ENCODE results near the gene ZNF500. TPM values are rescaled to one million over a fixed set of nuclear protein-coding genes. Genes with fewer than 3 reads are reported as not detected.

Gene ZNF500
- total and polyA plus RNA-seq, 2 donors = 7.7 to 13.8 TPM

- WGBS = 97% methylated on average over 26 of the region's 26 CpGs
- Histone ChIP-seq H3K9me3 (ENCODE audit: control insufficient read depth in 2 of 2, insufficient read depth in 1 of 2, low read length in 1 of 2) (peaks cover 0 to 5% of the 10 kb centered on the region in 2 donors), H3K4me1 (ENCODE audit: control insufficient read depth in 2 of 2, insufficient read depth in 2 of 2, low read length in 2 of 2) (peaks cover 7 to 24% of the 10 kb centered on the region in 2 donors), H3K4me3 (ENCODE audit: low read length in 2 of 2) (no peak overlapping the region), H3K27ac (ENCODE audit: low read depth in 1 of 2, low read length in 1 of 2) (no peak overlapping the region), H3K36me3 (ENCODE audit: control insufficient read depth in 2 of 2, insufficient read depth in 2 of 2, low read length in 1 of 2) (peaks cover 25 to 41% of the 10 kb centered on the region in 2 donors), H3K27me3 (ENCODE audit: control insufficient read depth in 2 of 2, insufficient read depth in 1 of 2, low read length in 1 of 2) (no peaks in the 10 kb centered on the region)
- DNase-seq (ENCODE audit: low read depth in 6 of 9, low spot score in 9 of 9) = no peak
Observed at GRCh38 chr16:4803898-4804762, 37.2 kb upstream of the ZNF500 start.

GRCh38 chr16:4803401-4803844 lies 36.5 kb upstream of the ZNF500 start:
- Histone ChIP-seq H3K27me3 (ENCODE audit: control insufficient read depth in 2 of 2, insufficient read depth in 1 of 2, low read length in 1 of 2) (no peaks in the 10 kb centered on the region), H3K9me3 (ENCODE audit: control insufficient read depth in 2 of 2, insufficient read depth in 1 of 2, low read length in 1 of 2) (peaks cover 0 to 5% of the 10 kb centered on the region in 2 donors), H3K4me3 (ENCODE audit: low read length in 2 of 2) (peak overlapping the region in 1 of 2 donors; percentile 53), H3K4me1 (ENCODE audit: control insufficient read depth in 2 of 2, insufficient read depth in 2 of 2, low read length in 2 of 2) (peaks cover 7 to 24% of the 10 kb centered on the region in 2 donors), H3K27ac (ENCODE audit: low read depth in 1 of 2, low read length in 1 of 2) (no peak overlapping the region), H3K36me3 (ENCODE audit: control insufficient read depth in 2 of 2, insufficient read depth in 2 of 2, low read length in 1 of 2) (peaks cover 26 to 41% of the 10 kb centered on the region in 2 donors)
- no peak for DNase-seq (ENCODE audit: low read depth in 6 of 9, low spot score in 9 of 9)
- WGBS = 91% methylated on average over 8 of the region's 8 CpGs

- Histone ChIP-seq H3K27ac (ENCODE audit: low read depth in 1 of 2, low read length in 1 of 2) (peak overlapping the region; percentile 57 to 87), H3K9me3 (ENCODE audit: control insufficient read depth in 2 of 2, insufficient read depth in 1 of 2, low read length in 1 of 2) (peaks cover 0 to 5% of the 10 kb centered on the region in 2 donors), H3K36me3 (ENCODE audit: control insufficient read depth in 2 of 2, insufficient read depth in 2 of 2, low read length in 1 of 2) (peaks cover 20 to 37% of the 10 kb centered on the region in 2 donors), H3K4me1 (ENCODE audit: control insufficient read depth in 2 of 2, insufficient read depth in 2 of 2, low read length in 2 of 2) (peaks cover 7 to 24% of the 10 kb centered on the region in 2 donors), H3K27me3 (ENCODE audit: control insufficient read depth in 2 of 2, insufficient read depth in 1 of 2, low read length in 1 of 2) (no peaks in the 10 kb centered on the region), H3K4me3 (ENCODE audit: low read length in 2 of 2) (peak overlapping the region; percentile 53 to 95)
- peak; percentile 64 to 94 (median 83) for DNase-seq (ENCODE audit: low read depth in 6 of 9, low spot score in 9 of 9)
- under 1% methylated on average over 59 of the region's 59 CpGs for WGBS
Observed at GRCh38 chr16:4802659-4803287, 35.8 kb upstream of the ZNF500 start.

DNA sequence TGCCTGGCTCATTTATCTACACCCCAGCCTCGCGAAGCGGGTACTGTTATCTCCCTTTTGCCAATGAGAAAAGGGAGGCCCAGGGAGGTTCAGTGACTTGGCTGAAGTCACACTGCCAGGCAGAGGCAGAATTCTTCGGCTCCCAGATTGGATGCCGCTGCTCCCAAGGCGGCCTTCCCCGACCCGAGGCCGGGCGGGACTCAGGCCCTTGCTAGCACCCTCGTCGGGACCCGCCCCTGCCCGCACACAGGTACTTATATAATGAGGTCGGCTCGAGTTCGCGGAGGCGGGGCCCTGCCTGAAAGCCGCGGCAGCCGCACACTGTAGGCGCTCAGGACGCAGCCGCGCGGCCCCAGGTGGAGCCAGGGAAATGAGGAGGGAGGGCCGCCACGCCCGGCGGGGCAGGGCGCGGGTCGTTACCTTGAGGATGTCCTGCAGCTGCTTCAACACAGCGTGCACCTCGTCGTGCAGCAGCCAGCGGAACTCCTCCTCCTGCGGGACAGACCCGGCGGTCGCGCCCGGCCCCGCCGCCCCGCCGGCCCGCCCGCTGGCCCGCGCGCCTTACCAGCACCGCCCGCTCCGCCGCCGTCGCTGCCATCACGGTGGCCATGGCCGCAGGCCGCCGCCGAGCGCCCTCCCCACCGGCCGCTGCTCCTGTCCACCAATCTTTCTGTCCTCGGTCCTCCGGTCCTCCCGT lies 35.1 kb upstream of the ZNF500 start, which contains the start of gene ROGDI:
TSS of gene ROGDI (minus strand) at position 672 of the 697 bp plus-strand sequence. CDS start at position 610, 62 bp downstream.
- Histone ChIP-seq H3K9me3 (ENCODE audit: control insufficient read depth in 2 of 2, insufficient read depth in 1 of 2, low read length in 1 of 2) (peaks cover 0 to 5% of the 10 kb centered on the region in 2 donors), H3K4me3 (ENCODE audit: low read length in 2 of 2) (peak within 1 kb of the TSS; percentile 53 to 95), H3K36me3 (ENCODE audit: control insufficient read depth in 2 of 2, insufficient read depth in 2 of 2, low read length in 1 of 2) (peaks cover 15 to 32% of the 10 kb centered on the region in 2 donors), H3K27ac (ENCODE audit: low read depth in 1 of 2, low read length in 1 of 2) (peak within 1 kb of the TSS; percentile 72 to 87), H3K27me3 (ENCODE audit: control insufficient read depth in 2 of 2, insufficient read depth in 1 of 2, low read length in 1 of 2) (no peaks in the 10 kb centered on the region), H3K4me1 (ENCODE audit: control insufficient read depth in 2 of 2, insufficient read depth in 2 of 2, low read length in 2 of 2) (peaks cover 7 to 24% of the 10 kb centered on the region in 2 donors)
- 1% methylated on average over 70 of the region's 70 CpGs for WGBS
- peak in 8 of 9 donors; percentile 34 to 86 (median 56) for DNase-seq (ENCODE audit: low read depth in 6 of 9, low spot score in 9 of 9)

- no peak for DNase-seq (ENCODE audit: low read depth in 6 of 9, low spot score in 9 of 9)
- WGBS = 73% methylated on average over 29 of the region's 29 CpGs
- Histone ChIP-seq H3K4me1 (ENCODE audit: control insufficient read depth in 2 of 2, insufficient read depth in 2 of 2, low read length in 2 of 2) (peaks cover 7 to 24% of the 10 kb centered on the region in 2 donors), H3K36me3 (ENCODE audit: control insufficient read depth in 2 of 2, insufficient read depth in 2 of 2, low read length in 1 of 2) (peaks cover 12 to 30% of the 10 kb centered on the region in 2 donors), H3K27ac (ENCODE audit: low read depth in 1 of 2, low read length in 1 of 2) (peak overlapping the region; percentile 72 to 87), H3K27me3 (ENCODE audit: control insufficient read depth in 2 of 2, insufficient read depth in 1 of 2, low read length in 1 of 2) (no peaks in the 10 kb centered on the region), H3K4me3 (ENCODE audit: low read length in 2 of 2) (peak overlapping the region; percentile 53 to 95), H3K9me3 (ENCODE audit: control insufficient read depth in 2 of 2, insufficient read depth in 1 of 2, low read length in 1 of 2) (peaks cover 0 to 5% of the 10 kb centered on the region in 2 donors)
Observed at GRCh38 chr16:4801051-4801961, 34.3 kb upstream of the ZNF500 start.

DNA sequence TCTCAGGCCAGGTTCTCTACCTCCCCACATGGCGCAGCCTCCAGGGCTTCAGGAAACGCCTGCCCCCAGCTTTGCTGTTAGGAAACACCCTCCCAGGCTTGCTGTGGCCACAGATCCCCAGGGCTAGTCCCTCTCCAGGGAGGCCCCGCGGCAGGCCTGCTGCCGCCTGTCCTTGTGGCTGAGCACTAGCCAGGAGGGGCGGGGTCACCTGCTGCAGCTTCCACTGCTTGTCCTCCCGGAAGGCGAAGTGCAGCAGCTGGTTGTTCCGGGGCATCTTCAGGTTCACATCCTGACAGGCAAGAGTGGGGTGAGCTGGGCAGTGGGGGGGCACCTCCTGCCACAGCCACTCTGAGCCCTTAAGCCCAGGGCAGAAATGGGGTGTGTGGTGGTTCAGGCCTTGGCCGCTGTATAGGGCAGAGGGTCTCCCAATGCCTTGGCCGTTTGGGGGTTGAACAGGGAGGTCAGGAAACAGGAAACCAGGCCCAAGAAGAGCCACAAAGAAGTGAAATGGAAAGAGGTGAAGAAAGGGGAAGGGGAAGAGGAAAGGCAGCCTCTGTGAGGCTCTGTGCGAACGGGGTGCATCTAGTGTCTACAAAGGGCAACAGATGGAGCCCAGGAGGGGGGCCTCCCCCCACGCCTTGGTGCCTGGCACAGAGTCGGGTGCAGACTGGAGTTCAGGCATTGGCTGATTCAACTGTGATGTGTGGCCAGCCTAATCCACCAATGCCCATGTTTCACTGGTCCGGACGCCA lies 33.5 kb upstream of the ZNF500 start:
- H3K4me3 ChIP-seq (ENCODE audit: low read length in 2 of 2) = no peak overlapping the region
- DNase-seq (ENCODE audit: low read depth in 6 of 9, low spot score in 9 of 9) = peak in 2 of 9 donors; percentile 36 to 57
- peaks cover 7 to 24% of the 10 kb centered on the region in 2 donors for H3K4me1 ChIP-seq (ENCODE audit: control insufficient read depth in 2 of 2, insufficient read depth in 2 of 2, low read length in 2 of 2)
- 73% methylated on average over 17 of the region's 17 CpGs for WGBS
- peaks cover 0 to 5% of the 10 kb centered on the region in 2 donors for H3K9me3 ChIP-seq (ENCODE audit: control insufficient read depth in 2 of 2, insufficient read depth in 1 of 2, low read length in 1 of 2)
- peaks cover 9 to 25% of the 10 kb centered on the region in 2 donors for H3K36me3 ChIP-seq (ENCODE audit: control insufficient read depth in 2 of 2, insufficient read depth in 2 of 2, low read length in 1 of 2)
- H3K27me3 ChIP-seq (ENCODE audit: control insufficient read depth in 2 of 2, insufficient read depth in 1 of 2, low read length in 1 of 2) = no peaks in the 10 kb centered on the region
- H3K27ac ChIP-seq (ENCODE audit: low read depth in 1 of 2, low read length in 1 of 2) = peak overlapping the region in 1 of 2 donors; percentile 37

DNA sequence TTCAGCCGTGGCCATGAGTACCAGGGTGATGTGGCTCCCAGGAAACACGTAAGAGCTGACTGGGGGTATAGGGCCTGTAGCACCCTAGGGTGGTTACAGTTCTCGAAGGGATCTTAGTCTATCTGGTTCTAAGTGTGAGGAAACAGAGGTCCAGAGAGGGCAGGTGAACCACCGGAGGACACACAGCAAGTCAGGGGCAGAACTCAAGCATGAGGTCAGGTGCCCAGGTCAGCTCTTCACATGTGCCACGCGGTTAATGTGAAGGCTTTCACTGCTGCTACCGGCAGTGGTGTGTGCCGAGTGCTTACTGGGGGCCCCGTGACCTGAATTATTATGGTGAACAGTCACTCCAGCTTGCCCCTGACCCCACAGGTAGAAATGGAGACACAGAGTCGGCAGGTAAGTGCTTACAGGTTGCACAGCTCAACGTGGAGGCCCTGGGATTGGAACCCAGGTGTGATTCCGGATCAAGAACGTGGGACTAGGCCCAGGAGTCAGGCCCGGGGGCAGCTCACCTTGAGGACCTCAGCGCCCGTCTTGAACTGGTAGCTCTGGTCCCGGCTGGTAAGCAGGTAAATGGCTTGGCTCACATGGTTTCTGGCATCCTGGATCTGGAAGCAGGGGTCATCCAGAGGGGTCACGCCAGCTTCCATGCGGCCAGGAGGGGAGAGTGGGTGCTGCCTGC lies 32.4 kb upstream of the ZNF500 start:
- H3K4me3 ChIP-seq (ENCODE audit: low read length in 2 of 2) = no peak overlapping the region
- DNase-seq (ENCODE audit: low read depth in 6 of 9, low spot score in 9 of 9) = no peak
- 97% methylated on average over 19 of the region's 19 CpGs for WGBS
- peaks cover 7 to 24% of the 10 kb centered on the region in 2 donors for H3K4me1 ChIP-seq (ENCODE audit: control insufficient read depth in 2 of 2, insufficient read depth in 2 of 2, low read length in 2 of 2)
- H3K9me3 ChIP-seq (ENCODE audit: control insufficient read depth in 2 of 2, insufficient read depth in 1 of 2, low read length in 1 of 2) = peaks cover 0 to 5% of the 10 kb centered on the region in 2 donors
- H3K27me3 ChIP-seq (ENCODE audit: control insufficient read depth in 2 of 2, insufficient read depth in 1 of 2, low read length in 1 of 2) = no peaks in the 10 kb centered on the region
- no peak overlapping the region for H3K27ac ChIP-seq (ENCODE audit: low read depth in 1 of 2, low read length in 1 of 2)
- peaks cover 6 to 13% of the 10 kb centered on the region in 2 donors for H3K36me3 ChIP-seq (ENCODE audit: control insufficient read depth in 2 of 2, insufficient read depth in 2 of 2, low read length in 1 of 2)
